ENCODE results near the gene TRPM4. TPM values are rescaled to one million over a fixed set of nuclear protein-coding genes. Genes with fewer than 3 reads are reported as not detected.

The TRPM4 gene
- total and polyA plus RNA-seq, 2 donors (not counting 3 experiments of a cell fraction or from before 2014, with no cell fraction given): 17.6 to 38.9 TPM

GRCh38 chr19:49148784-49149651, 8.6 kb upstream of the TRPM4 start:
- no peak overlapping the region for H3K9ac ChIP-seq (replicated peaks; ENCODE audit: extremely low read depth, insufficient read depth, low read length)
- H3K36me3 ChIP-seq (ENCODE audit: control insufficient read depth in 2 of 2, extremely low read depth in 1 of 2, insufficient read depth in 2 of 2, low read length in 2 of 2): no peaks in the 10 kb centered on the region
- TF ChIP-seq CTCF (IDR thresholded peaks at IDR 0.05; ENCODE audit: extremely low read depth in 1 of 2, insufficient read depth in 1 of 2, low read depth in 1 of 2, low read length in 2 of 2): no peak
- TF ChIP-seq JUN (IDR thresholded peaks at IDR 0.05; ENCODE audit: borderline replicate concordance, insufficient read depth, insufficient read length, low read depth): no peak
- TF ChIP-seq POLR2AphosphoS5 (IDR thresholded peaks at IDR 0.05; ENCODE audit: insufficient read depth, low read depth, low read length): no peak
- no peak for TF ChIP-seq MYC (IDR thresholded peaks at IDR 0.05; ENCODE audit: low read depth, low read length)
- TF ChIP-seq POLR2A (IDR thresholded peaks at IDR 0.05; ENCODE audit: low read depth, low read length): no peak
- TF ChIP-seq MAX (IDR thresholded peaks at IDR 0.05; ENCODE audit: insufficient read depth, insufficient read length): no peak
- dilution Hi-C loops (cut with MboI; ENCODE audit: extremely low pct_ligation_motif_present, low sequenced_read_pairs) (no loop called here), intact Hi-C loops (cut with micrococcal nuclease) (loop anchor here (1.0 kb wide), 2 partner anchors 8 to 30 kb away; partner anchors contain the start of genes C19orf73, PPFIA3 and TRPM4)
- peak overlapping the region; percentile 90 for H2AFZ ChIP-seq (ENCODE audit: low read depth, low read length)
- no peaks in the 10 kb centered on the region for H4K20me1 ChIP-seq (replicated peaks; ENCODE audit: control insufficient read depth, extremely low read depth, insufficient read depth, low read length)
- no peaks in the 10 kb centered on the region for H3K9me3 ChIP-seq (replicated peaks; ENCODE audit: control insufficient read depth, insufficient read depth, low read length)
- ChIA-PET POLR2A (interaction anchor here (1.1 kb wide), 1 partner anchor 51 kb away, joined by 3 read pairs; no protein-coding TSS in a partner anchor), CTCF (interaction anchor here (0.6 to 4.1 kb wide), 12 partner anchors 10 to 151 kb away, joined by 3 to 56 read pairs (median 6); partner anchors contain the start of gene LIN7B)
- H3K79me2 ChIP-seq (ENCODE audit: control insufficient read depth, insufficient read depth, low read length): no peaks in the 10 kb centered on the region
- H3K4me3 ChIP-seq (replicated peaks in 1 of 3; ENCODE audit: insufficient read depth in 1 of 3, low read depth in 1 of 3, low read length in 3 of 3): peak overlapping the region; percentile 31 to 73 (median 61)
- peak overlapping the region; percentile 95 for H3K4me2 ChIP-seq (ENCODE audit: insufficient read depth, low read length)
- FAIRE-seq (peak; percentile 93), DNase-seq (ENCODE audit: low read depth, low spot score) (peak; percentile 91)
- H3K27me3 ChIP-seq (ENCODE audit: control insufficient read depth in 2 of 2, insufficient read depth in 2 of 2, low read length in 2 of 2): peaks cover 2 to 5% of the 10 kb centered on the region in 2 experiments
- H3K27ac ChIP-seq (ENCODE audit: insufficient read depth, low read depth, low read length): no peak overlapping the region
- BruUV-seq (replicated peaks): no TSS peak
- no peaks in the 10 kb centered on the region for H3K9me1 ChIP-seq (replicated peaks; ENCODE audit: control insufficient read depth, extremely low read depth, insufficient read depth, low read length)
- peaks cover 28% of the 10 kb centered on the region for H3K4me1 ChIP-seq (ENCODE audit: control insufficient read depth, extremely low read depth, insufficient read depth, low read length)

Data from endothelial cell of umbilical vein (primary cell).